HT1080 (cell line): ENCODE results near the gene CCKAR. TPM values are rescaled to one million over a fixed set of nuclear protein-coding genes. Genes with fewer than 3 reads are reported as not detected.

Experiments used
- DNase-seq: peaks from one replicate; pipeline ENCODE4 v3.0.0-alpha.2; 2015; ENCODE audit warnings: low read depth
- polyA plus RNA-seq, 2 experiments: library from polyadenylated mRNA; depleted of rRNA; stranded (reverse); fragments of >200 nt; gene quantifications; 2 replicates each; pipeline ENCODE4 v1.2.3, GENCODE V29; 2015
- total RNA-seq: library from RNA; depleted of rRNA; stranded (reverse); fragments of >200 nt; shearing (Covaris generic); gene quantifications from 2 replicates; pipeline ENCODE4 v1.2.3, GENCODE V29; 2014; rRNA removed

The CCKAR gene
- total RNA-seq: not detected in 2 replicates
- not detected in 2 replicates for polyA plus RNA-seq (2015; cell fraction: cytosol; rRNA removed)
- not detected in 2 replicates for polyA plus RNA-seq (2015; cell fraction: nucleus; rRNA removed)

GRCh38 chr4:26490111-26490959 is at the start of gene CCKAR:
Gene CCKAR, minus strand, starts transcription at chr4:26490484. Its CDS starts 217 bp downstream, at chr4:26490267.
- no peak for DNase-seq

- DNase-seq: no peak
Measured at GRCh38 chr4:26533685-26534084, 43.4 kb upstream of the CCKAR start.

- no peak for DNase-seq
Measured at GRCh38 chr4:26531491-26532116, 41.3 kb upstream of the CCKAR start.

GRCh38 chr4:26530099-26530498 is 39.8 kb upstream of the CCKAR start:
- no peak for DNase-seq

GRCh38 chr4:26529479-26529878 is 39.2 kb upstream of the CCKAR start:
- DNase-seq: no peak

GRCh38 chr4:26525771-26526150 is 35.5 kb upstream of the CCKAR start:
- DNase-seq: peak; percentile 18

- DNase-seq: peak; percentile 52
Measured at GRCh38 chr4:26525136-26525770, 35.0 kb upstream of the CCKAR start.

- no peak for DNase-seq
Measured at GRCh38 chr4:26524011-26524410, 33.7 kb upstream of the CCKAR start.

- peak; percentile 32 for DNase-seq
Measured at GRCh38 chr4:26522478-26522877, 32.2 kb upstream of the CCKAR start.

- DNase-seq: no peak
Measured at GRCh38 chr4:26520728-26521450, 30.6 kb upstream of the CCKAR start.

GRCh38 chr4:26515936-26516335 is 25.7 kb upstream of the CCKAR start:
- no peak for DNase-seq

GRCh38 chr4:26510334-26510964 is 20.2 kb upstream of the CCKAR start:
- no peak for DNase-seq

- no peak for DNase-seq
Measured at GRCh38 chr4:26509681-26510333, 19.5 kb upstream of the CCKAR start.

GRCh38 chr4:26507286-26507685 is 17.0 kb upstream of the CCKAR start:
- no peak for DNase-seq

GRCh38 chr4:26503844-26504243 is 13.6 kb upstream of the CCKAR start:
- DNase-seq: no peak

- DNase-seq: no peak
Measured at GRCh38 chr4:26503427-26503826, 13.1 kb upstream of the CCKAR start.

- DNase-seq: peak; percentile 94
Measured at GRCh38 chr4:26500565-26500999, 10.3 kb upstream of the CCKAR start.

- peak; percentile 22 for DNase-seq
Measured at GRCh38 chr4:26496207-26496783, 6.0 kb upstream of the CCKAR start.

GRCh38 chr4:26493461-26493860 is 3.2 kb upstream of the CCKAR start:
- no peak for DNase-seq
